Liver (tissue), 9 donors: ENCODE results near the gene NMD3. TPM values are rescaled to one million over a fixed set of nuclear protein-coding genes. Genes with fewer than 3 reads are reported as not detected.

Experiments
- DNase-seq: peaks from one replicate; pipeline ENCODE4 v3.0.0-alpha.2; 2017; ENCODE audit warnings: low spot score
- H3K27ac ChIP-seq, 2 donors: one replicate each; pipeline ENCODE4 v1.7.0; 2013; ENCODE audit warnings: inconsistent platforms in 2 of 2, low read length in 2 of 2, control low read depth in 1 of 2, low read depth in 1 of 2, mild to moderate bottlenecking in 1 of 2
- H3K27me3 ChIP-seq, 4 donors: one replicate each; pipeline versions ENCODE4 v1.6.1 to v1.7.0; 2013; ENCODE audit warnings: low read length in 3 of 4, inconsistent platforms in 1 of 4, mild to moderate bottlenecking in 1 of 4, moderate library complexity in 1 of 4; ENCODE audit not compliant: control insufficient read depth in 4 of 4, insufficient read depth in 4 of 4
- H3K36me3 ChIP-seq, 4 donors: one replicate each; pipeline versions ENCODE4 v1.6.1 to v1.7.0; 2013; ENCODE audit warnings: low read length in 3 of 4, mild to moderate bottlenecking in 3 of 4, low read depth in 1 of 4, moderate library complexity in 1 of 4; ENCODE audit not compliant: control insufficient read depth in 4 of 4, insufficient read depth in 3 of 4
- H3K4me1 ChIP-seq, 4 donors: one replicate each; pipeline versions ENCODE4 v1.6.1 to v1.7.0; 2013; ENCODE audit warnings: low read length in 3 of 4, mild to moderate bottlenecking in 3 of 4, moderate library complexity in 1 of 4; ENCODE audit not compliant: control insufficient read depth in 4 of 4, insufficient read depth in 4 of 4
- H3K4me3 ChIP-seq, 3 donors: one replicate each; pipeline versions ENCODE4 v1.6.1 to v1.7.0; 2013; ENCODE audit warnings: low read length in 3 of 3, control low read depth in 1 of 3, low read depth in 1 of 3, mild to moderate bottlenecking in 1 of 3
- H3K9ac ChIP-seq, 2 donors: one replicate each; pipeline ENCODE4 v1.7.0; 2013; ENCODE audit warnings: low read length in 2 of 2, mild to moderate bottlenecking in 2 of 2, moderate library complexity in 2 of 2, control low read depth in 1 of 2, low read depth in 1 of 2
- H3K9me3 ChIP-seq, 4 donors: one replicate each; pipeline versions ENCODE4 v1.6.1 to v1.7.0; 2013; ENCODE audit warnings: low read length in 3 of 4; ENCODE audit not compliant: control insufficient read depth in 4 of 4
- ATF3 ChIP-seq: IDR thresholded peaks from 2 replicates; pipeline ENCODE4 v1.6.1; 2016; ENCODE audit warnings: antibody characterized with exemption
- EGR1 ChIP-seq, 2 donors: IDR thresholded peaks; 2 replicates each; pipeline ENCODE4 v1.6.1; 2016 to 2018; ENCODE audit warnings: antibody characterized with exemption in 2 of 2, low read depth in 2 of 2
- FOXA1 ChIP-seq: IDR thresholded peaks from 2 replicates; pipeline ENCODE4 v1.6.1; 2016; ENCODE audit warnings: antibody characterized with exemption
- FOXA2 ChIP-seq: IDR thresholded peaks from 2 replicates; pipeline ENCODE4 v1.6.1; 2016; ENCODE audit warnings: antibody characterized with exemption
- GABPA ChIP-seq, 2 donors: IDR thresholded peaks in 1 of 2; conservative IDR thresholded peaks in 1 of 2; 2 replicates each; pipeline ENCODE4 v1.6.1; 2016; ENCODE audit warnings: antibody characterized with exemption in 2 of 2, mild to moderate bottlenecking in 1 of 2, moderate library complexity in 1 of 2
- HNF4A ChIP-seq, 2 donors: conservative IDR thresholded peaks; 2 replicates each; pipeline ENCODE4 v1.6.1; 2016; ENCODE audit warnings: antibody characterized with exemption in 2 of 2, mild to moderate bottlenecking in 2 of 2
- HNF4G ChIP-seq: IDR thresholded peaks from 2 replicates; pipeline ENCODE4 v1.6.1; 2016; ENCODE audit warnings: antibody characterized with exemption
- JUND ChIP-seq, 2 donors: IDR thresholded peaks; 2 replicates each; pipeline ENCODE4 v1.6.1; 2016; ENCODE audit warnings: antibody characterized with exemption in 2 of 2
- RAD21 ChIP-seq, 2 donors: IDR thresholded peaks; 2 replicates each; pipeline ENCODE4 v1.6.1; 2016; ENCODE audit warnings: antibody characterized with exemption in 2 of 2, mild to moderate bottlenecking in 2 of 2
- SP1 ChIP-seq: IDR thresholded peaks from 2 replicates; pipeline ENCODE4 v1.6.1; 2018; ENCODE audit warnings: antibody characterized with exemption, mild to moderate bottlenecking
- TAF1 ChIP-seq: conservative IDR thresholded peaks from 2 replicates; pipeline ENCODE4 v1.6.1; 2016; ENCODE audit warnings: antibody characterized with exemption, mild to moderate bottlenecking
- YY1 ChIP-seq: IDR thresholded peaks from 2 replicates; pipeline ENCODE4 v1.6.1; 2016; ENCODE audit warnings: antibody characterized with exemption, mild to moderate bottlenecking
- WGBS: extraction: QIAGEN DNeasy Blood & Tissue Kit; methylation state at CpG from one replicate; pipeline ENCODE4 v1.1.7; 2013; 5-methylcytosine and 5-hydroxymethylcytosine counted together
- polyA plus RNA-seq, 2 donors: library from polyadenylated mRNA; stranded (reverse) in 1 of 2; unstranded in 1 of 2; fragments of 200-250 nt in 1 of 2; fragments of >200 nt in 1 of 2; fragmentation: Nextera tagmentation in 1 of 2; extraction: Ambion mirVana in 1 of 2; gene quantifications; one replicate each; pipeline versions ENCODE4 v1.2.1 to v1.2.3, GENCODE V29; 2013 to 2015
- total RNA-seq, 2 donors: library from RNA; depleted of rRNA; stranded (reverse); fragments of >200 nt; gene quantifications; one replicate each; pipeline ENCODE4 v1.2.3, GENCODE V29; 2014
- TF ChIP-seq, protein P1 (sequence below): fragments of 150-350 bp; IDR thresholded peaks from 2 replicates; pipeline ENCODE4 v1.5.1; 2017; ENCODE audit warnings: improper control_type of control experiment, low read depth, low read length; ENCODE audit not compliant: missing input control
- TF ChIP-seq, protein P2 (sequence below): IDR thresholded peaks from 2 replicates; pipeline ENCODE4 v1.6.1; 2016; ENCODE audit warnings: antibody characterized with exemption
- TF ChIP-seq, protein P3 (sequence below): IDR thresholded peaks from 2 replicates; pipeline ENCODE4 v1.6.1; 2016; ENCODE audit warnings: antibody characterized with exemption
- donor health status: healthy.
- donor health status: healthy.
- donor health status: healthy.
- donor health status: healthy.
- donor health status: healthy.

Gene NMD3
- total and polyA plus RNA-seq, 4 donors: 19.9 to 58.7 (median 36.6) TPM

DNA sequence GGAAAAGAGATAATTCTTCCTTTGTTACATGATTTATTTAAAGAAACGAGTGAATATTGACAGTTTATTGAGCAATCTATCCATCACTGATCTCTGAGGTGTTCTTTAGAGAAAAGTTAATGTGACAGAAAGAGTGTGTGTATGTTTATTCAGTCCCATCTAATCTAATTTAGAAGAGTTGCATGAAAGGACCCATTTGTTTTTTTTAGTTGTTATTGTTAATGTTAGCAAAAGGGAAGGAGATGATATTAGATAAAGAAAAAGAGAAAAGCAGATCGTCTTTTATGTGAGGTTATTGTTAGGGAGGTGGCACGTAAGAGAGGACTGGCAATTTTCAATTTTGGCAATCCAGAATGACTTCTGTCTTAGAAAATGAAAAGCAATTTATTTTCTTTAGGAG is 46.5 kb downstream of the NMD3 start (continued):
- TF ChIP-seq, protein P1, sequence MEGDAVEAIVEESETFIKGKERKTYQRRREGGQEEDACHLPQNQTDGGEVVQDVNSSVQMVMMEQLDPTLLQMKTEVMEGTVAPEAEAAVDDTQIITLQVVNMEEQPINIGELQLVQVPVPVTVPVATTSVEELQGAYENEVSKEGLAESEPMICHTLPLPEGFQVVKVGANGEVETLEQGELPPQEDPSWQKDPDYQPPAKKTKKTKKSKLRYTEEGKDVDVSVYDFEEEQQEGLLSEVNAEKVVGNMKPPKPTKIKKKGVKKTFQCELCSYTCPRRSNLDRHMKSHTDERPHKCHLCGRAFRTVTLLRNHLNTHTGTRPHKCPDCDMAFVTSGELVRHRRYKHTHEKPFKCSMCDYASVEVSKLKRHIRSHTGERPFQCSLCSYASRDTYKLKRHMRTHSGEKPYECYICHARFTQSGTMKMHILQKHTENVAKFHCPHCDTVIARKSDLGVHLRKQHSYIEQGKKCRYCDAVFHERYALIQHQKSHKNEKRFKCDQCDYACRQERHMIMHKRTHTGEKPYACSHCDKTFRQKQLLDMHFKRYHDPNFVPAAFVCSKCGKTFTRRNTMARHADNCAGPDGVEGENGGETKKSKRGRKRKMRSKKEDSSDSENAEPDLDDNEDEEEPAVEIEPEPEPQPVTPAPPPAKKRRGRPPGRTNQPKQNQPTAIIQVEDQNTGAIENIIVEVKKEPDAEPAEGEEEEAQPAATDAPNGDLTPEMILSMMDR: no peak
- TF ChIP-seq GABPA (IDR thresholded peaks at IDR 0.05 in 1 of 2, conservative IDR thresholded peaks at IDR 0.05 in 1 of 2): no peak

DNA sequence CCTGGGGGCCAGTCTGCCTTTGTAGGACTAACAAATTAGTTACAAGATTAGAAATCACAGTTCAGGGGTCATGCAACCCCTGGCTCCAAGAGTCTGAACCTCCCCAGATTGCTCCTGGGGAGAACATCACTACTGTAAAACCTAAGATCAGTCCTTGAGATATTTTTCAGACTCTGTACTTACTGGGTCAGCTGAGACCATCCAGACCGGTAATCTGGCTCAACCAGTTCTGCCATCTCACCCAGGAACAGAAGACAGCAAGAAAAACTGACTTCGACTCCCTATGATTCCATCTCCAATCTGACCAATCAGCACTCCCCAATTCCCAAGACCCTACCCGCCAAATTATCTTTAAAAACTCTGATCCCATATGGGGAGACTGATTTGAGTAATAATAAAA is 47.5 kb downstream of the NMD3 start:
- Histone ChIP-seq H3K4me1 (peaks cover 4 to 21% (median 13%) of the 10 kb centered on the region in 4 donors), H3K27me3 (no peaks in the 10 kb centered on the region), H3K27ac (no peak overlapping the region), H3K4me3 (no peak overlapping the region), H3K9ac (no peak overlapping the region), H3K36me3 (peaks cover 0 to 5% (median 1%) of the 10 kb centered on the region in 4 donors), H3K9me3 (no peaks in the 10 kb centered on the region)
- DNase-seq: no peak
- 91% methylated on average over 3 of the region's 3 CpGs for WGBS
- TF ChIP-seq FOXA1 (no peak), HNF4G (no peak)

DNA sequence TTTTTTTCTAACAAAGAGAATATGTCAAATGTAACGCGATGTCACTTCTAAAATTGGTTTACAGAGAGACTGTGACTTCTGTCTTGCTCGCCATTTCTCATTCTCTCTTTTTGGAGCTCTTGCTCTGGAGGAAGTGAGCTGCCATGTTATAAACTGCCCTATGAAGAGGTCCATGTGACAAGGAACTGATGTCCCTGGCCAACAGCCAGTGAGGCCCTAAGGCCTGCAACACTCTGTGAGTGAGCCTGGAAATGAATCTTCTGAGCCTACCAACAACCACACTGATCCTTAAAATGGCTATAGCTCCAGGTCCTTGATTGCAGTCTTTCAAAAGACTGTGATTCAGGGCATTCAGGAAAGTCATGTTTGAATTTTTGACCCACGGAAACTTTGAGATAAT is 49.9 kb downstream of the NMD3 start:
- Histone ChIP-seq H3K9me3 (no peaks in the 10 kb centered on the region), H3K9ac (no peak overlapping the region), H3K27me3 (no peaks in the 10 kb centered on the region), H3K36me3 (peaks cover 0 to 7% (median 6%) of the 10 kb centered on the region in 4 donors), H3K4me1 (peaks cover 0 to 3% (median 1%) of the 10 kb centered on the region in 4 donors), H3K4me3 (no peak overlapping the region), H3K27ac (no peak overlapping the region)
- no peak for DNase-seq
- TF ChIP-seq, protein P2, sequence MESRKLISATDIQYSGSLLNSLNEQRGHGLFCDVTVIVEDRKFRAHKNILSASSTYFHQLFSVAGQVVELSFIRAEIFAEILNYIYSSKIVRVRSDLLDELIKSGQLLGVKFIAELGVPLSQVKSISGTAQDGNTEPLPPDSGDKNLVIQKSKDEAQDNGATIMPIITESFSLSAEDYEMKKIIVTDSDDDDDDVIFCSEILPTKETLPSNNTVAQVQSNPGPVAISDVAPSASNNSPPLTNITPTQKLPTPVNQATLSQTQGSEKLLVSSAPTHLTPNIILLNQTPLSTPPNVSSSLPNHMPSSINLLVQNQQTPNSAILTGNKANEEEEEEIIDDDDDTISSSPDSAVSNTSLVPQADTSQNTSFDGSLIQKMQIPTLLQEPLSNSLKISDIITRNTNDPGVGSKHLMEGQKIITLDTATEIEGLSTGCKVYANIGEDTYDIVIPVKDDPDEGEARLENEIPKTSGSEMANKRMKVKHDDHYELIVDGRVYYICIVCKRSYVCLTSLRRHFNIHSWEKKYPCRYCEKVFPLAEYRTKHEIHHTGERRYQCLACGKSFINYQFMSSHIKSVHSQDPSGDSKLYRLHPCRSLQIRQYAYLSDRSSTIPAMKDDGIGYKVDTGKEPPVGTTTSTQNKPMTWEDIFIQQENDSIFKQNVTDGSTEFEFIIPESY: no peak
- TF ChIP-seq TAF1 (no peak), FOXA2 (no peak), ATF3 (no peak), YY1 (no peak), RAD21 (IDR thresholded peaks at IDR 0.05) (no peak)
- 94% methylated on average over 4 of the region's 4 CpGs for WGBS

DNA sequence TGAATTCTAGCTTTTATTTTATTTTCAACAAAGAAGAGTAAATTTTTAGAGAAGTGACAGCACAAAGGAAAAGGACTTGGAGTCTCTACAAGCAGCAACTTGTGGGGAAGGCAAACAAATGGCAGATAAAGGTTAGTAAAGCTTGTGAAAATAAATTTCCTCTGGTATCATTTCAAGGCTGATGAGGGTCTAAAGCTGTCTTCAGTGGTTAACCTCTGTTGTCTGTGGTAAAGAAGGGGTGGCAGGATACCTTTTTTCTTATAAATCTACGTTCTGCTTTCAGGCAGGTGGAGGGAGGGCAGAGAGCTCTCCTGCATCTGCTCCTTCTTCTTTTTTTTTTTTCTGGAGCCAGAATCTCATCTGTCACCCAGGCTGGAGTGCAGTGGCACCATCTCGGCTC is 50.5 kb downstream of the NMD3 start:
- WGBS: 92% methylated on average over 2 of the region's 2 CpGs
- Histone ChIP-seq H3K4me3 (no peak overlapping the region), H3K27me3 (no peaks in the 10 kb centered on the region), H3K27ac (no peak overlapping the region), H3K36me3 (peaks cover 2 to 7% (median 6%) of the 10 kb centered on the region in 4 donors), H3K9ac (no peak overlapping the region), H3K9me3 (no peaks in the 10 kb centered on the region), H3K4me1 (peaks cover 0 to 3% (median 1%) of the 10 kb centered on the region in 4 donors)
- no peak for DNase-seq
- no peak for TF ChIP-seq ATF3
- TF ChIP-seq RAD21 (IDR thresholded peaks at IDR 0.05): no peak
- no peak for TF ChIP-seq EGR1 (IDR thresholded peaks at IDR 0.05; ENCODE audit: low read depth in 2 of 2)
- TF ChIP-seq GABPA (IDR thresholded peaks at IDR 0.05 in 1 of 2, conservative IDR thresholded peaks at IDR 0.05 in 1 of 2): no peak
- TF ChIP-seq JUND (IDR thresholded peaks at IDR 0.05): no peak
- TF ChIP-seq SP1: no peak
- TF ChIP-seq, protein P1: no peak
- TF ChIP-seq, protein P2: no peak
- TF ChIP-seq YY1: no peak
- TF ChIP-seq HNF4G: no peak
- TF ChIP-seq, protein P3, sequence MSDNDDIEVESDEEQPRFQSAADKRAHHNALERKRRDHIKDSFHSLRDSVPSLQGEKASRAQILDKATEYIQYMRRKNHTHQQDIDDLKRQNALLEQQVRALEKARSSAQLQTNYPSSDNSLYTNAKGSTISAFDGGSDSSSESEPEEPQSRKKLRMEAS: no peak
- TF ChIP-seq HNF4A (conservative IDR thresholded peaks at IDR 0.05): no peak
- no peak for TF ChIP-seq FOXA2
